ENCODE results near the gene EXOC2.

GRCh38 chr6:551829-552350 is 141.0 kb downstream of the EXOC2 start:
- TF ChIP-seq CEBPB (IDR thresholded peaks at IDR 0.05) (no peak), TAF1 (IDR thresholded peaks at IDR 0.05; ENCODE audit: low read depth) (no peak), RAD21 (IDR thresholded peaks at IDR 0.05; ENCODE audit: low read depth) (no peak), EP300 (IDR thresholded peaks at IDR 0.05; ENCODE audit: borderline replicate concordance) (no peak), MAX (IDR thresholded peaks at IDR 0.05) (no peak), FOXM1 (IDR thresholded peaks at IDR 0.05; ENCODE audit: borderline replicate concordance, low read depth) (no peak)
